Large intestine (tissue), 3 donors: ENCODE measurements around the gene STARD6. TPM values are rescaled to one million over a fixed set of nuclear protein-coding genes. Genes with fewer than 3 reads are reported as not detected.
"Not testable (repeated sequence)": the region's sequence is repeated elsewhere in the genome, so short reads cannot be mapped to it uniquely, and the experiment has no call there.

Experiments used
- DNase-seq, 2 donors: peaks; one replicate each; pipeline versions ENCODE4 v3.0.0 to v3.0.0-alpha.2; 2013
- H3K27ac ChIP-seq: one replicate; pipeline ENCODE4 v1.5.1; 2013; ENCODE audit warnings: low read length
- H3K27me3 ChIP-seq: 2 replicates; pipeline ENCODE4 v1.6.1; 2013; ENCODE audit warnings: low read length; ENCODE audit not compliant: control insufficient read depth, insufficient read depth
- H3K36me3 ChIP-seq: 2 replicates; pipeline ENCODE4 v1.6.1; 2013; ENCODE audit warnings: low read length; ENCODE audit not compliant: control insufficient read depth, insufficient read depth
- H3K4me1 ChIP-seq: one replicate; pipeline ENCODE4 v1.6.1; 2013; ENCODE audit warnings: low read length; ENCODE audit not compliant: control insufficient read depth, insufficient read depth
- H3K4me3 ChIP-seq: one replicate; pipeline ENCODE4 v1.5.1; 2013; ENCODE audit warnings: low read length
- H3K9me3 ChIP-seq: one replicate; pipeline ENCODE4 v1.6.1; 2013; ENCODE audit warnings: mild to moderate bottlenecking, low read depth, low read length, moderate library complexity; ENCODE audit not compliant: control insufficient read depth
- WGBS: methylation state at CpG from one replicate; pipeline ENCODE4 v1.1.5; 2013; ENCODE audit warnings: low lambda C conversion rate; ENCODE audit not compliant: insufficient coverage; 5-methylcytosine and 5-hydroxymethylcytosine counted together
- polyA plus RNA-seq: library from polyadenylated mRNA; unstranded; fragments of 120-200 nt; gene quantifications from one replicate; pipeline ENCODE4 v1.2.1, GENCODE V29; 2013

Gene STARD6
- polyA plus RNA-seq, 1 donor, result 0.06 TPM

- no CpG with 5 or more reads among the region's 1 CpG for WGBS
- no peak for DNase-seq
Measured at GRCh38 chr18:54351186-54351585, 6.5 kb downstream of the STARD6 start.

GRCh38 chr18:54338230-54338629 lies 19.4 kb downstream of the STARD6 start:
- no peak for DNase-seq
- Histone ChIP-seq H3K9me3 (peaks cover 4% of the 10 kb centered on the region), H3K27ac (no peak overlapping the region), H3K4me1 (no peaks in the 10 kb centered on the region), H3K4me3 (no peak overlapping the region), H3K27me3 (no peaks in the 10 kb centered on the region), H3K36me3 (no peaks in the 10 kb centered on the region)
- 83% methylated on average over 2 of the region's 4 CpGs for WGBS

More at GRCh38 chr18:54351186-54351585, 6.5 kb downstream of the STARD6 start:
- Histone ChIP-seq H3K27me3 (no peaks in the 10 kb centered on the region), H3K4me1 (no peaks in the 10 kb centered on the region), H3K9me3 (no peaks in the 10 kb centered on the region), H3K27ac (no peak overlapping the region), H3K4me3 (no peak overlapping the region), H3K36me3 (no peaks in the 10 kb centered on the region)

GRCh38 chr18:54335638-54336173 lies 22.0 kb downstream of the STARD6 start:
- H3K27me3 ChIP-seq, result no peaks in the 10 kb centered on the region
- no peak overlapping the region for H3K27ac ChIP-seq
- H3K4me3 ChIP-seq, result no peak overlapping the region
- no peak for DNase-seq
- H3K9me3 ChIP-seq, result no peaks in the 10 kb centered on the region
- H3K36me3 ChIP-seq, result no peaks in the 10 kb centered on the region
- no peaks in the 10 kb centered on the region for H3K4me1 ChIP-seq
- WGBS, result no CpG with 5 or more reads among the region's 2 CpGs

GRCh38 chr18:54330768-54331548 lies 26.7 kb downstream of the STARD6 start:
- WGBS, result 81% methylated on average over 4 of the region's 6 CpGs
- no peak for DNase-seq
- Histone ChIP-seq H3K9me3 (no peaks in the 10 kb centered on the region), H3K27me3 (no peaks in the 10 kb centered on the region), H3K36me3 (no peaks in the 10 kb centered on the region), H3K4me3 (no peak overlapping the region), H3K27ac (no peak overlapping the region), H3K4me1 (no peaks in the 10 kb centered on the region)

GRCh38 chr18:54329787-54330186 lies 27.9 kb downstream of the STARD6 start:
- Histone ChIP-seq H3K9me3 (no peaks in the 10 kb centered on the region), H3K4me3 (no peak overlapping the region), H3K27me3 (no peaks in the 10 kb centered on the region), H3K4me1 (no peaks in the 10 kb centered on the region), H3K36me3 (no peaks in the 10 kb centered on the region), H3K27ac (no peak overlapping the region)
- no peak for DNase-seq

GRCh38 chr18:54327818-54328217 lies 29.8 kb downstream of the STARD6 start:
- DNase-seq, result no peak

GRCh38 chr18:54323970-54324369 lies 33.7 kb downstream of the STARD6 start:
- H3K27me3 ChIP-seq, result no peaks in the 10 kb centered on the region
- no peak for DNase-seq
- no peak overlapping the region for H3K27ac ChIP-seq
- no peaks in the 10 kb centered on the region for H3K9me3 ChIP-seq
- no CpG with 5 or more reads among the region's 2 CpGs for WGBS
- no peak overlapping the region for H3K4me3 ChIP-seq
- H3K4me1 ChIP-seq, result no peaks in the 10 kb centered on the region
- no peaks in the 10 kb centered on the region for H3K36me3 ChIP-seq

More at GRCh38 chr18:54327818-54328217, 29.8 kb downstream of the STARD6 start:
- Histone ChIP-seq H3K4me1 (no peaks in the 10 kb centered on the region), H3K4me3 (no peak overlapping the region), H3K9me3 (no peaks in the 10 kb centered on the region), H3K27ac (no peak overlapping the region), H3K36me3 (no peaks in the 10 kb centered on the region), H3K27me3 (no peaks in the 10 kb centered on the region)
- 100% methylated on average over 1 of the region's 4 CpGs for WGBS

- Histone ChIP-seq H3K27me3 (no peaks in the 10 kb centered on the region), H3K36me3 (no peaks in the 10 kb centered on the region), H3K9me3 (no peaks in the 10 kb centered on the region), H3K4me1 (no peaks in the 10 kb centered on the region), H3K27ac (no peak overlapping the region), H3K4me3 (no peak overlapping the region)
- no peak for DNase-seq
Measured at GRCh38 chr18:54323561-54323960, 34.1 kb downstream of the STARD6 start.

GRCh38 chr18:54316071-54316820 lies 41.4 kb downstream of the STARD6 start:
- Histone ChIP-seq H3K27ac (no peak overlapping the region), H3K4me1 (no peaks in the 10 kb centered on the region), H3K4me3 (no peak overlapping the region), H3K9me3 (no peaks in the 10 kb centered on the region), H3K27me3 (no peaks in the 10 kb centered on the region), H3K36me3 (no peaks in the 10 kb centered on the region)
- no peak for DNase-seq

- H3K27ac ChIP-seq, H3K4me1 ChIP-seq, DNase-seq, H3K9me3 ChIP-seq, H3K36me3 ChIP-seq, H3K27me3 ChIP-seq, H3K4me3 ChIP-seq: not testable (repeated sequence)
- no CpG with 5 or more reads among the region's 8 CpGs for WGBS
Measured at GRCh38 chr18:54309564-54309963, 48.1 kb downstream of the STARD6 start.
